ENCODE data around the gene MKLN1. TPM values are rescaled to one million over a fixed set of nuclear protein-coding genes. Genes with fewer than 3 reads are reported as not detected.

MKLN1 gene
- polyA plus RNA-seq, 1 experiment, result 25.6 TPM

GRCh38 chr7:131338173-131338572 lies 10.5 kb downstream of the MKLN1 start:
- ChIA-PET POLR2A (interaction anchor here (0.7 kb wide), 1 partner anchor 13 kb away, joined by 4 read pairs; no protein-coding TSS in a partner anchor), CTCF (no interaction called here)
- Histone ChIP-seq H3K27me3 (ENCODE audit: control insufficient read depth, insufficient read depth, low read length) (no peaks in the 10 kb centered on the region), H3K4me3 (ENCODE audit: low read depth, low read length) (no peak overlapping the region), H3K36me3 (ENCODE audit: control insufficient read depth, insufficient read depth, low read length) (no peaks in the 10 kb centered on the region; the same call in 1 of the 2 replicates)
- TF ChIP-seq, protein P1, sequence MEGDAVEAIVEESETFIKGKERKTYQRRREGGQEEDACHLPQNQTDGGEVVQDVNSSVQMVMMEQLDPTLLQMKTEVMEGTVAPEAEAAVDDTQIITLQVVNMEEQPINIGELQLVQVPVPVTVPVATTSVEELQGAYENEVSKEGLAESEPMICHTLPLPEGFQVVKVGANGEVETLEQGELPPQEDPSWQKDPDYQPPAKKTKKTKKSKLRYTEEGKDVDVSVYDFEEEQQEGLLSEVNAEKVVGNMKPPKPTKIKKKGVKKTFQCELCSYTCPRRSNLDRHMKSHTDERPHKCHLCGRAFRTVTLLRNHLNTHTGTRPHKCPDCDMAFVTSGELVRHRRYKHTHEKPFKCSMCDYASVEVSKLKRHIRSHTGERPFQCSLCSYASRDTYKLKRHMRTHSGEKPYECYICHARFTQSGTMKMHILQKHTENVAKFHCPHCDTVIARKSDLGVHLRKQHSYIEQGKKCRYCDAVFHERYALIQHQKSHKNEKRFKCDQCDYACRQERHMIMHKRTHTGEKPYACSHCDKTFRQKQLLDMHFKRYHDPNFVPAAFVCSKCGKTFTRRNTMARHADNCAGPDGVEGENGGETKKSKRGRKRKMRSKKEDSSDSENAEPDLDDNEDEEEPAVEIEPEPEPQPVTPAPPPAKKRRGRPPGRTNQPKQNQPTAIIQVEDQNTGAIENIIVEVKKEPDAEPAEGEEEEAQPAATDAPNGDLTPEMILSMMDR (IDR thresholded peaks at IDR 0.05; ENCODE audit: insufficient read depth, low read depth, low read length), result no peak
- no peak for DNase-seq (ENCODE audit: low read depth)

- Histone ChIP-seq H3K36me3 (ENCODE audit: control insufficient read depth, insufficient read depth, low read length) (no peaks in the 10 kb centered on the region; the same call in 1 of the 2 replicates), H3K4me3 (ENCODE audit: low read depth, low read length) (no peak overlapping the region), H3K27me3 (ENCODE audit: control insufficient read depth, insufficient read depth, low read length) (no peaks in the 10 kb centered on the region)
- TF ChIP-seq, protein P1 (IDR thresholded peaks at IDR 0.05; ENCODE audit: insufficient read depth, low read depth, low read length), result no peak
- POLR2A ChIA-PET, result interaction anchor here (0.7 kb wide), 1 partner anchor 13 kb away, joined by 4 read pairs; no protein-coding TSS in a partner anchor
- DNase-seq (ENCODE audit: low read depth), result no peak
- CTCF ChIA-PET, result no interaction called here
Observed at GRCh38 chr7:131338691-131339390, 11.2 kb downstream of the MKLN1 start.

GRCh38 chr7:131341690-131342089 lies 14.0 kb downstream of the MKLN1 start:
- no peak for DNase-seq (ENCODE audit: low read depth)
- POLR2A ChIA-PET, result no interaction called here
- Histone ChIP-seq H3K36me3 (ENCODE audit: control insufficient read depth, insufficient read depth, low read length) (no peaks in the 10 kb centered on the region; the same call in 1 of the 2 replicates), H3K27me3 (ENCODE audit: control insufficient read depth, insufficient read depth, low read length) (no peaks in the 10 kb centered on the region), H3K4me3 (ENCODE audit: low read depth, low read length) (no peak overlapping the region)
- TF ChIP-seq, protein P1 (IDR thresholded peaks at IDR 0.05; ENCODE audit: insufficient read depth, low read depth, low read length), result no peak
- CTCF ChIA-PET, result no interaction called here

- TF ChIP-seq, protein P1 (IDR thresholded peaks at IDR 0.05; ENCODE audit: insufficient read depth, low read depth, low read length), result no peak
- ChIA-PET CTCF (no interaction called here), POLR2A (no interaction called here)
- H3K27me3 ChIP-seq (ENCODE audit: control insufficient read depth, insufficient read depth, low read length), result no peaks in the 10 kb centered on the region
- no peak for DNase-seq (ENCODE audit: low read depth)
- H3K36me3 ChIP-seq (ENCODE audit: control insufficient read depth, insufficient read depth, low read length), result no peaks in the 10 kb centered on the region
- H3K4me3 ChIP-seq (ENCODE audit: low read depth, low read length), result no peak overlapping the region
Observed at GRCh38 chr7:131342864-131343442, 15.3 kb downstream of the MKLN1 start.

DNA sequence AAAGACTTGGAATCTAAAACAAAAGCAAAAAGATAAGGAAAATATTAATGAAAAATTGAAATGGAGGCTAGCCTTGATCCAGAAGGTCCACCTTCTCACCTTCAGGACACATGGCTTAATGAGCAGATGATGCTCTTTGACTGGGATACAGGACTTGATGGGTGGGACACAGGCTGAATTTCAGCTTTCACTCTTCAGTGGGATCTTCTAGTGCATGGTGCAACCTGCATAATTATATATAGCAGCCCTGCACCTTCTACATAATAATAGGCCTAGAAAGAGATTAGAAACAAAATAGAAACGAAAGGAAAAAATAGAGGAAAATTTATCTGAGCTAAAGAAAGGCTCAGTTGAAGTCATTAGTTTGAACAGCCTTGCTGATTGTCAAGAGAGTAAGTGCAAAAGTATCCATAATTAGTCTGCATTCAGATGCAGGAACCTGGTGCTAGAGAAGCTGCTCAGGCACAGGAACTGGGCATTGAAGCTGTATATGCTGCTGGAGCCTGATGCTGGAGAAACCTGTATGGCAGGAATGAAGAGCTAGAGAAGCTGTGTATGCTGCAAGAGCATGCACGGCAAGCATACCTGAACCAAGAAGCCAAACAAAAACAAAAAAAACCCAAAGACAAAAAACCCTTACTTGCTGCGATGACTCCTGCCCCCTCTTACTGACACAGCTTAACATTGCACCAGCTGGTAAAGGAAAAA lies 19.4 kb downstream of the MKLN1 start:
- DNase-seq (ENCODE audit: low read depth), result no peak
- TF ChIP-seq, protein P1 (IDR thresholded peaks at IDR 0.05; ENCODE audit: insufficient read depth, low read depth, low read length), result no peak
- Histone ChIP-seq H3K36me3 (ENCODE audit: control insufficient read depth, insufficient read depth, low read length) (no peaks in the 10 kb centered on the region), H3K27me3 (ENCODE audit: control insufficient read depth, insufficient read depth, low read length) (no peaks in the 10 kb centered on the region), H3K4me3 (ENCODE audit: low read depth, low read length) (no peak overlapping the region)
- CTCF ChIA-PET, result no interaction called here
- POLR2A ChIA-PET, result no interaction called here
